PC-3 (cell line): ENCODE measurements around the gene MYOZ1.

Experiments
- EZH2phosphoT487 ChIP-seq: fragments of 300-600 bp; sonication (generic); IDR thresholded peaks from 2 replicates; pipeline ENCODE4 v1.6.1; 2018; ENCODE audit warnings: mild to moderate bottlenecking, antibody characterized with exemption, low read length, borderline replicate concordance
- TF ChIP-seq, protein P1 (sequence below): fragments of 300-600 bp; sonication (generic); conservative IDR thresholded peaks from 2 replicates; pipeline ENCODE4 v1.5.1; 2017; ENCODE audit warnings: antibody characterized with exemption, low read depth, mild to moderate bottlenecking, low read length

DNA sequence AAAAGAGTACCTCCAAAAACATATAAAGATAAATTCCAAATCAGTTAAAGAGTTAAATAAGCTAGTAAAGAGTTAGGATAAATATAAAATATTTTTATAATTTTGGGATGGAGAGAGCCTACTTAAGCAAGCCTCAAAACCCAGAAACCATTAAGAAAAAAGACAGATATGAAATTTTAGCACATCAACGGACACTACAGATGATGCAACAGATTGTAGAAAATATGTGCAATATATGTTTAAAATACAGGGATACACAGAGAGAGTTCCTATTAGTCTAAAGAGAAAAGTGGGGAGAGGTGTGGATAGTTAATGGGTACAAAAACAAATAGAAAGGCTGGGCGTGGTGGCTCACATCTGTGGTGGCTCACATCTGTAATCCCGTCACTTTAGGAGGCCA is 26.6 kb downstream of the MYOZ1 start:
- TF ChIP-seq, protein P1, sequence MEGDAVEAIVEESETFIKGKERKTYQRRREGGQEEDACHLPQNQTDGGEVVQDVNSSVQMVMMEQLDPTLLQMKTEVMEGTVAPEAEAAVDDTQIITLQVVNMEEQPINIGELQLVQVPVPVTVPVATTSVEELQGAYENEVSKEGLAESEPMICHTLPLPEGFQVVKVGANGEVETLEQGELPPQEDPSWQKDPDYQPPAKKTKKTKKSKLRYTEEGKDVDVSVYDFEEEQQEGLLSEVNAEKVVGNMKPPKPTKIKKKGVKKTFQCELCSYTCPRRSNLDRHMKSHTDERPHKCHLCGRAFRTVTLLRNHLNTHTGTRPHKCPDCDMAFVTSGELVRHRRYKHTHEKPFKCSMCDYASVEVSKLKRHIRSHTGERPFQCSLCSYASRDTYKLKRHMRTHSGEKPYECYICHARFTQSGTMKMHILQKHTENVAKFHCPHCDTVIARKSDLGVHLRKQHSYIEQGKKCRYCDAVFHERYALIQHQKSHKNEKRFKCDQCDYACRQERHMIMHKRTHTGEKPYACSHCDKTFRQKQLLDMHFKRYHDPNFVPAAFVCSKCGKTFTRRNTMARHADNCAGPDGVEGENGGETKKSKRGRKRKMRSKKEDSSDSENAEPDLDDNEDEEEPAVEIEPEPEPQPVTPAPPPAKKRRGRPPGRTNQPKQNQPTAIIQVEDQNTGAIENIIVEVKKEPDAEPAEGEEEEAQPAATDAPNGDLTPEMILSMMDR, result no peak
- TF ChIP-seq EZH2phosphoT487, result no peak
